NCI-H2081 (cell line): ENCODE data around the gene CLSTN2.

Experiments used
- DNase-seq, 2 experiments: peaks; one replicate each; lab custom pipeline; 2025; lab: John Stamatoyannopoulos, UW

Gene CLSTN2

DNA sequence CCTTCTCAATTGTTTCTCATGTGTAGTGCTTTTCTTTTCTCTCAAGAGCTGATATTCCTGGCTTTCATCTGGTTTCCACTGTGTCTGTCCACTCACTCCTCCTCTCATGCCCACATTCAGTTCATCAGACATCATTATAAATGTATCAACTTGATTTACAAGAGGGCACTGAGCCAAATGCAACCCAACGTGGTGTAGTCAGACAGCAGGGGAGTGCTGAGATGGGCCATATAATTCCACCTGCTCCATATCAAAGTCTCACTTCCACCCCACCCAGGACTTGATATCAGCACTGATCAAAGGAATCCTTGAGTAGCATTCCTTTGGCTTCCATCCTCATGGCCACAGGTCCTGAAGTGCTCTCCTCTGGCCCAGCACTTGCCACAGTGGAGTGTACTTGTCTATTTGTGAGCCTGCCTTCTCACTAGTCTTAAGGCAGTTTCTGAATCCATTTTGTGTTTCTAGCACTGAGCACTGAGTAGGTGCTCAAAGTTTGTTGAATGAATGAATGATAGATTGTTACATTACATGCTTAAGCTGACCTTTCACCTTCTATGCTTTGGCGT lies 252.8 kb downstream of the CLSTN2 start:
- peak in 1 of 2 experiments; percentile 44 for DNase-seq

DNA sequence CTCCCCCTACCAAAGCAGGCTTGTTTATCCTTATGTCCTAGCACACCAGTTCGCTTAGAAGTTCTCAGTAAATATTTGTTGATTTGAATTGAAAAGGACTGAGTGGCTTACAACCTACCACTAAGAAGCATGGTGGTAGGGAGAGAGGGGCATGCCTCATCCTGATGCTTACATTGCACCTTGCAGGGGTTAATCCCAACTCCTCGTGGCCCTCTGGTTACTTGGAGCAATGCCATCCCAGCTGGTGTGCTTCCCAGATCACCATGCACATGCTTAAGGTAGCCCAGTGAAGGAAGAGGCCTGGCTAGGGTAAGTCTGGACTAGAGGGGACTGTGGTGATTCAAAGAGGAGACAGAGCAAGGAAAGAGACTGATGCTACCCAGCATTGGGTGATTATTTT lies 253.3 kb downstream of the CLSTN2 start:
- peak in 1 of 2 experiments; percentile 40 for DNase-seq

DNA sequence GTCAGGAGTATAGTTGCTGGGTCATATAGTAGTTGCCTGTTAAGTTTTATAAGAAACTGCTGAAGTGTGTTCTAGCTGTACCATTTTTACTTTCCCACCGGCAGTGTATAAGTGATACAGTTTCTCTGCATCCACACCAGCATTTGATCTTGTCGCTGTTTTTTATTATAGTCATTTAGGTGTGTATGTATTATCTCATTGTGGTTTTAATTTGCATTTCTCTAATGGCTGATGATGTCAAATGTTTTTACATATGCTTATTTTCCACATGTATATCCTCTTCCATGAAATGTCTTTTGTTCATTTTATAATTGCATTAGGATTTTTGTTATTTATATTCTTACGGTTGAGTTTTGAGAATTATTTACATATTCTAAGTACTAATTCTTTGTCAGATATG lies 254.3 kb downstream of the CLSTN2 start:
- no peak for DNase-seq

DNA sequence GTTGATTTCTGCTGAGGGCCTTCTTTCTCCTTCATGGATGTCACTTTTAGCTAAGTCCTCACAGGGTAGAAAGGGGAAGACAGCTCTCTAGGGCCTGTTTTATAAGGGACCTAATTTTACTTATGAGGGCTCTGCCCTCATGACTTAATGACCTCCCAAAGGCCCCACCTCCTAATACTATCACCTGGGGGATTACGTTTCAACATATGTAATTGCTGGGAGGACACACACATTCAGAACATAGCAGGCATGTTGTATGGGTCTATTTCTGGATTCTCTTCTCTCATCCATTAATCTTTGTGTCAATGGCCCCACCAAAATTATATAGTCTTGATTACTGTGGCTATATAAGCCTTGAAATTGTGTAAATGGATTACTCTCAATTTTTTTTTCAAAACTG lies 255.0 kb downstream of the CLSTN2 start:
- peak in 1 of 2 experiments; percentile 42 for DNase-seq

DNA sequence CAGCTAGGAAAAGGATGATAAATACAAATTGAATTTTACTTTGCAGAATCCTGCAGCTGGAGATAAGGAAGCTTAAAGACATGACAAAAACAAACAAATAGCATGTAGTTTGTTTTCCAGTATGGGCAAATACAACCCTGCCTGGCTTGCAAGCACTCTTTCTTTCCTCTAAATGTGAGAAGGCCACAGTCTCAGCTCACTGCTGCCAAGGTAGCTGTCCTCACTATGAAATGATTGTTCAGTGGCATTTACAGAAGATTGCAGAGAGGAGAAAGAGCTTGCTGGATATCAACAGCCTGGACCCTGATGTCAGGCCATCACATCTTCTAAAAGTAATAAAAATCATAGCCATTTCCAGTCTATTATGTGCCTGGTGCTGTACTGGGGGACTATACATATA lies 262.0 kb downstream of the CLSTN2 start:
- no peak for DNase-seq

DNA sequence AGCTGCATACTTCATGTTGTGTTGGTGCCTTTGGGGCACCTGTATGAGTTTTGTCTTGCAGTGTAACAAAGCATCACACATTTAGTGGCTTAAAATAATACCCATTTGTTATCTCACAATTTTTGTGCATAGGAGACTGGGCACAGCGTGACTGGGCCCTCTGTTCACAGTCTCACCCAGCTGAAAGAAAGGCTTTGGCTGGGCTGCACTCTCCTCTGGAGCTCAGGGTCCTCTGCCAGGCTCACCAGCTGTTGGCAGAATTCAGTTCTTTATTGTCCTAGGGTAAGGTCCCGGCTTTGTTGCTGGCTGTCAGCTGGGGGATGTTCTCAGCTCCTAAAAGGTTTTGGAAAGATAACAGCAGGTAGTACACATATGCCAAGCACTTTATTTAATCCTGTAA lies 263.3 kb downstream of the CLSTN2 start:
- peak in 1 of 2 experiments; percentile 29 for DNase-seq

DNA sequence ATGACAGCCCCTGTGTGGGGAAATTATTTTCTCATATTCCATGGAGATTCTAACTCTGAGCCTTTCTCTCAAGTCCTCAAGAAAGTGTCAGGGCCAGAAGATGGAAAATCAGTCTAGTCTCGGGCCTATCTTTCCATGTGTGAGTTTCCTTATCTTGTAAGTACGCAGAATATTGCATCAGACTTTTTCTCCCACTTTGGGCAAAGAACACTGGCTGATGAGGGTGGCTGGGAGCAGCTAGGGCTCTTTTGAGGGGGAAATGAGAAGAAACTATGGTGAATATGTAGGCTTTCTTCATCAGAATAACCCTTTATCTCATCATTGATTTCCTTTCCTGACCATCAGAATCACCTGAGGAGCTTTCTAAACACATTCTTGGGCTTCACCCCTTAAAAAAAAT lies 264.0 kb downstream of the CLSTN2 start:
- DNase-seq = no peak

DNA sequence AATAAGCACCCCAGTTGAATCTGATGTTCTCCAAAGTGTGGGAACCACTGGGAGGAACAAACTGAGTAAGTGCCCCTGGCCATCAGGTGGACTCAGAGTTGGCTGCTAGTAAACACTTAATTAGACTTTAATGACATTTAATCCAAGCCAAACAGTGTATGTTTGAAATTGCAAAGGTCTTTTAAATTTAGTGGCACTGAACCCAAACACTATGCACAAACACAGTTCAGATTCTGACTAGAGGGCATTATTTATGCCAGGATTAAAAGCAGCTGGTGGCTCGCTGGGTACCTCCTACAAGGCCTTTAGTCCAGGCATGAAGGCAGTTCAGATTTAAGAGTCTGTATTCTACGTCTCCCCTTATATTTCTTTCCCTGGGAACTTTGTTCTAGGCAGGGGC lies 264.8 kb downstream of the CLSTN2 start:
- peak; percentile 49 to 92 for DNase-seq

DNA sequence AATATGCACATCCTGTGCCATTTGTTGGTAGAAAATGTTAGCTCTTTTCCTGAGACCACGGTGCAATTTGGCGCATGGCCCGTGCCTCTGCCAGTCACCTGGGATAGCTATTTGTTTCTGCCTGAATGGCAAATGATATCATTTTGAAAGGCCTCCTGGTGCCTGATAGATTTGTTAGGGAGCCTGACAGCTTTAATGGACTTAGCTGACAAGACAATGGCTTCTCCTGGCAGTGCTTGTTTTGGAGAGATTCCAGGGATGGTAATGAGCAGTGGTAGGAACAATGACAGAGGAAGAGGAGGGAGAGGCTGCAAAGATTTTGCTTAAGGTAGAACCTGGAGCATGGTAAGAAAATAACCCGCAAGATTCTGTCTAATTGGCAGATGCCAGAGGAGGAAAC lies 268.5 kb downstream of the CLSTN2 start:
- peak; percentile 93 to 99 for DNase-seq

DNA sequence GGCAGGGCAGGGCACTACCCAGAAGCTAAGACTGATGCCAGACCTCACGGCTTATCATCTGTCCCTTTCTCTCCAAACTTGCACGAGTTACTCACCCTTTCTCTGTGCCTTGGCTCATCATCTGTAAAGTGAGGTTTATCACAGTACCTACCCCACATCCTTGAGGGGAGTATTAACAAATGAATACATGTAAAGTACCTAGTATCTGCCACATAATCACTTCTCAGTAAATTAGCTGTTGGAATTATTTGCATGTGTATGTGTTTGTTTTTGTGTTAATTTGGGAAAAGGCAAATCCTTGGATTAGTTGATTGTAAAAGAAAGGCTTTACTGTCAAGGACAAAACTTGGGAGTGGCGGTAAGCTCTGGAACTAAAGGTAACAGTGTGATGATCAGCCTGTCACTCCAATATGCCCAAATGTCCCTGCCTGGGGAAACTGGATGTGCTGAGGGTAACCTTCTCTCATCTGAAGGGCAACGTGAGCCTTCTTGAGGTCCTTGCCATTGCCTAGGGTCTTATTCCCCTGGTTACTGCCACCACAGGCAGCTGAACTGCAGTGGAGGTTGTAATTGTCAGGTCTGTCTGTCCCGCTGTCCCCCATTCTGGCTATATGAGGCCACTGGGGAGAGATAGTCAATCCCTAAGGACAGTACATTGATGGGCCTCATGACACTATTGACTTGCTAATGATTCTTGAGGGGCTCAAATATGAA lies 269.4 kb downstream of the CLSTN2 start:
- no peak for DNase-seq

DNA sequence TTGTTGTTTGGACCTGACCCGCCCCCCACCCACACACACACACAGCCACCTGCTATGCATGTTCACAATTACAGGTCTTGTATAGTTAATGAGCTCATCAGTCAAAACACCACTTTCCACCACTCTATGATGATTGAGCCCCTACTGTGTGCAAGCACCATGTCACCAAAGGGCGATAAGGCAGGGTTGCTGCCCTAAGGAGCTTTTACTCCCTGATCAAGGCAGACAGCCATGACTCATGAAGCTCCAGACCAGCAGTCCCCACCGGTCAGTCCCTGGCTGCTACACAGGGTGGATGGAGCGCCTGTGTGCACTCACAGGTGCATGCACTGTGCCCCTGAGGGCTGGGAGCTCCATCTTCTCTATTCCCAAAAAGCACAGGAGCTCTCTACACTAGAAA lies 270.6 kb downstream of the CLSTN2 start:
- peak; percentile 58 to 85 for DNase-seq

DNA sequence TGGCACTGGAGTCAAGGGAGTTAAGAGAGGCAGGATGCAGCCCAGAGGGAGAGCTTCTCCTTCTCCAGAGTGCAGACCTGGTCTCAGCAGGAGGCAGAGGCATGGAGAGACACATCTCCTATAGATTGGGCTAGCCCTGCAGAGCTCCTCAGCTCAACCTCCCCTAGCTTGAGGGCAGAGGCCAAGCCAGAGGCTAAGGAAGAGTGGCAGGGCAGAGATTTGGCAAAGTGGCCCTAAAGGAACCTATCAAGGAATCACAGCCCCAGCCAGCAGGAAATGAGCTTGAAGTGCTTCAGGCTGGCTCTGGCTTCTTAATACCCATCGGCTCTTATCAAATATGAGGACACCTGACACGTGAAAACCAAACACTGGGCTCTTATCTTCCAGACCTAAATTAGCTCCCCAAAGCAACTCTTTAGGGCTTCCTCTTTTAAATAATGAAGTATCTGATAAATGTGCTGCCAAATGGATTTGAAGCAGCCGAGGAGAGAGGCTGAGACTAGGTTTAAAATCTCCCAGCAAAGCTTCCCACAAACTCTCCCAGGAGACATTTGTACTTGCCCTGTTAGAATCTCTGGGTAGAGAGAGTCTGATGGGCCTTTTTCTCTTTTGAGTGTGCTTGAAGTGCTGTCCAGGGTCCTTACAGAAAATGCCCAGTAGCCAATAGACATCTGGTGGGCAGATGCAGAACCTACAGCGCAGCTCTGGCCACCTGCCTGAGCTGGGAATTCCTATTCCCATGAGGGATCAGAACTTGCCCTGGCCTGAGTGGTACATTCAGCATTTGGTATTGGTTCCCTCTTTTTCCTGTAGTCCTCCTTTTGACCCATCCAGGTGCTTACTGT lies 271.4 kb downstream of the CLSTN2 start:
- DNase-seq = peak in 1 of 2 experiments; percentile 63

DNA sequence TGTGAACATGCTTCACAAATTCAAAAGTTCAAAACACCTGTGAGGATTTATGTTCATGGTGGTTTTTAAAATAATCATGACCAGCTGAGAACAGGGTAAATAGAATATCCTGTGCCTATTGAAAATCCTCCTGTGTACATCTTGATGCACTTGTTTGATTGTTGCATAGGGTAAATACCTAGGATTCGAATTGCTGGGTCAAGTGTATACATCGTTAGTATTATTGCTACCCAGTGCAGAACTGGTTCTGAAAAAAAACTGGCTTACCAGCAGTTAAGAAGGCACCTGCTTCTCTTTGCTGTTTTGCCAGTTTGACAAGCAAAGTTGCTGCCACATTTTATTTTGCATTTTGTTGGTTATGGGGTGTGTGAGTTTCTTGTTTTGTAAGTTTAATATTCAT lies 272.6 kb downstream of the CLSTN2 start:
- DNase-seq = peak in 1 of 2 experiments; percentile 76

DNA sequence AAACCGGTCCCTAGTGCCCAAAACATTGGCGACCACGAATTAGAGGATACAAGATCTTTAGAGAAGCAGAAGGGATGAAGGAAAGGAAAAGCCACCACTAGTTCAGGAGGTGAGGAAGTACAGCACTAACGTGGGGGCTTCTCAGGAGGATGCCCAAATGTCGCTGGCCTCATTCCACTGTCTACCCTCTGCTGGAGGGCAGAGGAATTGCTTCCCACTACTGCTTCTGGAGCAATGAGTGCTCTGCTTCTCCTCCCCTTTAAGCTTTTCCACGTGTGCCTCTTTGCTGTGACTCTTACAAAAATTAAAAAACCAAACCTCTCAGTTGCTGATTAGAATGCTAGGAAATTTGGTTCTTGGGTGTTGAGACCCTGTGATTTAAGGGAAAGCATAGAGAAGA lies 281.3 kb downstream of the CLSTN2 start:
- DNase-seq = no peak

DNA sequence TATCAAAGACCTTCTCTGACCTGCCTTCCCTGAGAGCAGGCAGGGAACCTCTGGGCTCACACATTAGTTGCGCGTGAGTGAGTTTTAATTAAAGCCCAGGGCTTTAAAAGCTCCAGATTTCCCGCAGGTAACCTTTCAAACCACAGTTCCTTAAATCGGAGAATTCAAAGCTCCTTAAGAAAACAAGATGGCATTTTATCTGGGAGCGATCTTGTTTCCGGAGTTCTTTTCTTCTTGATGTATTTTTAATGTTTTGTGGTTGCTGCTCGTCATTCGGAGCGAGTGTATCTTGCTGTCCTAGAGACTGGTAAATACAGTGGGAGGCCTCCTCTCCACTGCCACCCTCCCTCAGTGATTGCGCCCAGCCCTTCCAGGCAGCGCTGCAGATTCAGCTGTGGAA lies 284.3 kb downstream of the CLSTN2 start:
- DNase-seq = no peak

DNA sequence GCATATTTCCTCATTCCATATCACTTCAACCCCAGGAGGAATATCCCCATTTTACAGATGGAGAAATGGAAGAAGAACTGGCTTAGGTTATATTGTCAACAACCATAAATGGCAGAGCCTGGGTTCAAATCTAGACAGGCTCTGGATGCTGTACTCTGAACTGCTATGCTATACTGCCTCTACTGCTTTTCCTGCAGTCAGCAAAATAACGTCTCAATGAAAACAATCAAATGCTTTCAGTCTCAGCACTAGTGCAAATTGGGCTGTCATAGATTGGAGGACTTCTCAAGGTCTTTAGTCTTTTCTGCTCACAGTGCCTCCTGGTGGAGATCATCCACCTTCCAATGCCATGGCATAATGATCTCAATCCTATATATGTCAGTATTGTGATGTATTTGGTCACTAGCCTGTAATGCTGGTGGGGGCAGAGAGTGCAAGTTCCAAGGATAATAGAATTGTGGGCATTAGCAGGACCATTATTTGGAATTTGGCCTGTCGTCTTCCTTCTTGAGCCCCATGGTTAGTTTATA lies 285.0 kb downstream of the CLSTN2 start:
- no peak for DNase-seq

DNA sequence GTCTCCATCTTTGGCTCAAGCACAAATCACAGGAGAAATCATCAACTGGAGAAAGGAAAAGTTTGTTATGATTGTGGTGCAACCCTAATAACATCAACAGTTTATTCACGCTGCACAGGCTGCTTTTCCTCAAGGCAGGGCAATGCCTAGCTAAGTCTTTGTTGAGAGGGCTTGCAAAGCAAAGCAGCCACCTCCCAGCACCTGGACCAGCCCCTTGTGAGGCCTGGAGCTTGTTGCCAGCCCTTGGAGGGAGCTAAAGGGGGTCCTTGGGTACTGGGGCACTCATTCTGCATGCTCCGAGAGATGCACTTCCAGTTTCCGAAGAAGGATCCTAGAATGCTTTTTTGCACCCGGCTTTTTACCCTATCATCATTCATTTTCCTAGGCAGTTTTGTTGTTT lies 288.2 kb downstream of the CLSTN2 start:
- no peak for DNase-seq

DNA sequence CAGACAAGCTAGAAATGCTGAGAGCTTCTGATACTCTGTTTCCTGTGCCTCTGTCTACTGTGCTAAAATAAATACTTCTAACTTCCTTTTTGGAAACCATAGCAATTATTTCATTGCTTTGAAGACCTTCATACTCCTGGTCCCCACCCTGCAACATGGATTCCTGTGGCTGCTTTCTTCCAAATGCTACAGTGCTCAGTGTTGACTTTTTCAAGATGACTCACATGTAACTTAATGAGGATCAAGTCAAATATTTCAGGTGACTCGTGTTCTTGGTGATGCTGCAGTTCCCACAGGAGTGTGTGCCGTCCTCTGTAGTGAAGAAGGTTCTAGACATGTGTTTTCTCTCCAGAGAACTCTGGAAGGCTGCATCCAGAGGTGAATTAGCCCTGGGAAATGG lies 288.6 kb downstream of the CLSTN2 start:
- DNase-seq = no peak

DNA sequence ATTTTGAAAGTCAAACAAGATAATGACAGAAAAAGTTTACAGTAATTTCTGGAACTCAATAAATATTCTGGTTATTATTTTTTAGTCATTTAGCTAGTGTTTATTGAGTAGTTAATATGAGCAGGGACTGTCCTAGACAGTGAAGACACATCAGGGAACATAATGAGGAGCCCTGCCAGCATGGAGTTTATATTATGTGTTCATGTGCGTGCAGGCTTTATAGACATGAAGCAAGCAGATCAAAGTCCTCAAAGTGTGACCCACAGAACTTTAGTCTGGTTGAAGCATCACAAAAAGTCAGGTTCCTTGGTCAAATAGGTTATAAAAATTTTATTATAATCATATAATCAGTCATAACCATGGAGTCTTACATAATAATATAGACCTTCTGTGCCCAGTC lies 289.3 kb downstream of the CLSTN2 start:
- DNase-seq = no peak

DNA sequence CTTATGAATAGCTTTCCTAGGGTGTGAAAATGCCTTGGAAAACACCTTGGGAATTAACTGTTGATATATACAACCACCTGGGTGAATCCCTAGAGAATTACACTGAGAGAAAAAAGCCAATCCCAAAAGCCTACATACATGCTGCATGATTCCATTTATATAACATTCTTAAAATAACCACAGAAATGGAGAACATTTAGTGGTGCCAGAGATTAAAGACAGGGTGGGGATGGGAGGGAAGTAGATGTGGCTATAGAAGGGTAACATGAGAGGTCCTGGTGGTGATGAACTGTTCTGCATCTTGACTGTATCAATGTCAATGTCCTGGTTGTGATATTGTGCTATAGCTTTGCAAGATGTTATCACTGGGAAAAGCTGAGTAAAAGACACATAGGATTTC lies 291.0 kb downstream of the CLSTN2 start:
- DNase-seq = no peak

DNA sequence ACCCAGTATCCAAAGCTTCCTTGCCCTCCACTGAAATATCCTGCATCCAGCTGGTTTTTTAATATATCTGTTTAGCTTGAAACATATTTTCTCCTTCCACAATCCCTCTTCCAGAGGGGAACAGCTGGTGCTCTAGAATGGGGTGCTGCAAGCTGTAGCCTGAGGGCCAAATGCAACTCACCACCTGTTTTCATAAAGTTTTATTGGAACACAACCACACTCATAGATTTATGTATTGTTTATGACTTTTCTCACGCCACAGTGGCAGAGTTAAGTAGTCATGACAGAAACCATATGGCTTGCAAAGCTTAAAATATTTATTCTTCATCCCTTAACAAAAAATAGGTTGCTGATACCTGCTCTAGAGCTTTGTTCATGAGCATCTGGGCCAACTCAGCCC lies 298.7 kb downstream of the CLSTN2 start:
- no peak for DNase-seq

DNA sequence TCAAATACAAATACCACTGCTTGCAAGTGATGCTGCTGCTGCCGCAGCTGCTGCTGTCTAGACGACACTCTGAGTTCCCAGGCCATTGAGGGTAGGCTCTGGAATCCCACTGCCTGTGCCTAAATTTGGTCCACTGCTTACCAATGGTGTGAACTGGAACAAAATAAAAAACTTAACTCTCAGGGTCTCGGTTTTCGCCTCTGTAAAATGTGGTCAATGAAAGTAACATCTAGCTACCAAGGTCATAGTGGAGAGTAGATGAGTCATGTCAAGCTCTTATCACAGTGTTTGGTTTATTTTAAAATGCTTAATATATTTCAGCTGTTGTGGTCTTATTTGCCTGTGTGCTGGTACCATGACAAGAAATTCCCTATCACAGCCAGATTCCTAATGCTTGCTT lies 299.3 kb downstream of the CLSTN2 start:
- no peak for DNase-seq
